ENCODE measurements around the gene RTCB.

Gene RTCB

GRCh38 chr22:32411402-32411801 lies 645 bp downstream of the RTCB start:
- no peak for TF ChIP-seq CTCF (IDR thresholded peaks at IDR 0.05; ENCODE audit: insufficient read depth, low read depth, low read length, missing control alignments)
- H3K4me3 ChIP-seq (ENCODE audit: low read depth, low read length) = peak overlapping the region; percentile 72
- peak; percentile 15 for DNase-seq (ENCODE audit: low read depth)

DNA sequence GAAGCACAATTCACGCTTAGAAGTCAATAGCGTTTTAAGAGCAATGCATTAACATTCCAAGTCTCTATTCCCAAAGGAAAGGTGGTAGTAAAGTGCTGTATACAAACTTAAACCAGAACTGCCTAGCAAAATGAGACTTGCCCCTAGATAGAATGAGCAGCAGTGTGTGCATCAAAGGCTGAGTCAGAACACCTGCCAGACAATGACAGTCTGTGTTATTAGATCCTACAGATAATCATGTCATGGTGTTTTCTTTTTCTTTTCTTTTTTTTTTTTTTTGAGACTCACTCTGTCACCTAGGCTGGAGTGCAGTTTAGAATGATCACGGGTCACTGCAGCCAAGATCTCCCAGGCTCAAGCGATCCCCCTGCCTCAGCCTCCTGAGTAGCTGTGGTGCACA lies 1.6 kb downstream of the RTCB start:
- H3K4me3 ChIP-seq (ENCODE audit: low read depth, low read length) = peak overlapping the region; percentile 72
- DNase-seq (ENCODE audit: low read depth) = no peak
- no peak for TF ChIP-seq CTCF (IDR thresholded peaks at IDR 0.05; ENCODE audit: insufficient read depth, low read depth, low read length, missing control alignments)

- no peak for TF ChIP-seq CTCF (IDR thresholded peaks at IDR 0.05; ENCODE audit: insufficient read depth, low read depth, low read length, missing control alignments)
- no peak for DNase-seq (ENCODE audit: low read depth)
- H3K4me3 ChIP-seq (ENCODE audit: low read depth, low read length) = no peak overlapping the region
Observed at GRCh38 chr22:32409977-32410376, 2.1 kb downstream of the RTCB start.

DNA sequence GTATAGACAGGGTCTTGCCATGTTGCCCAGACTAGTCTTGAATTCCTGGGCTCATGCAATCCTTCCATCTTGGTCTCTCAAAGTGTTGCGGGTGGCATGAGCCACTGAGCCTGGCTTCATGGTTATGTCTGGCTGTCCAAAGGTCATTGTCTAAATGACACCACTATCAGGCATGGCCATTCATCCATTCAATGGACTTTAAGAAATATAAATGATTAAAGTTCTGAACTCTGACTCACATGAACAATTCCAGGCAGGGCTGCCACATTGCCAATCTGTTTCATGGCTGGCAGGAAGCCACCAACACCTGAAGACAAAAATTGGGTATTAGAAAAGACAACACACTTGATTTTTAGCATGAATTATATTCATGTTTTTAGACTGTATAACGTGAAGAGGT lies 4.1 kb downstream of the RTCB start:
- H3K4me3 ChIP-seq (ENCODE audit: low read depth, low read length) = no peak overlapping the region
- DNase-seq (ENCODE audit: low read depth) = no peak
- TF ChIP-seq CTCF (IDR thresholded peaks at IDR 0.05; ENCODE audit: insufficient read depth, low read depth, low read length, missing control alignments) = no peak

- H3K4me3 ChIP-seq (ENCODE audit: low read depth, low read length) = no peak overlapping the region
- no peak for TF ChIP-seq CTCF (IDR thresholded peaks at IDR 0.05; ENCODE audit: insufficient read depth, low read depth, low read length, missing control alignments)
- DNase-seq (ENCODE audit: low read depth) = peak; percentile 61
Observed at GRCh38 chr22:32407312-32407711, 4.7 kb downstream of the RTCB start.

- DNase-seq (ENCODE audit: low read depth) = no peak
- no peak overlapping the region for H3K4me3 ChIP-seq (ENCODE audit: low read depth, low read length)
- TF ChIP-seq CTCF (IDR thresholded peaks at IDR 0.05; ENCODE audit: insufficient read depth, low read depth, low read length, missing control alignments) = no peak
Observed at GRCh38 chr22:32404021-32404420, 8.0 kb downstream of the RTCB start.

DNA sequence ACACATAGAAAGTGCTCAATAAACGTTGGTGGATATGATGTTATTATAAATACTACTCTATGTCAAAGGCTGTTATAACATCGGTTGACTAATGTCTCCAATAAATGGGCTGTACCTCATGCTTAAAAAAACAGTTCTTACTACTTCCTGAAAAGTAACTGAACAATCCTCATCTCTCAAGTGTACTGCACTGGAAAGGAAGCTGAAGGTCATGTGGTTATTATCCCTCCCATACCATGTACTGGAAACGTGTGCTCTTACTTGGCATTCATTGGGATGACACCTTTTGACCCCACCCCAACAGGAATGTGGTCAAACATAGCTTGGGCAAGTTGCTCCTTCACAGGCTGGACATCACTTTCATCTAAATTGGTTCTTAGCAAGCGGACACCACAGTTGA lies 10.6 kb downstream of the RTCB start:
- no peak for DNase-seq (ENCODE audit: low read depth)
- H3K4me3 ChIP-seq (ENCODE audit: low read depth, low read length) = no peak overlapping the region
- TF ChIP-seq CTCF (IDR thresholded peaks at IDR 0.05; ENCODE audit: insufficient read depth, low read depth, low read length, missing control alignments) = no peak

Data from GM12865 (cell line).